Type B pancreatic cell (in vitro differentiated cells): ENCODE results near the gene ZKSCAN8. TPM values are rescaled to one million over a fixed set of nuclear protein-coding genes. Genes with fewer than 3 reads are reported as not detected.
"Not testable (repeated sequence)": the region's sequence is repeated elsewhere in the genome, so short reads cannot be mapped to it uniquely, and the experiment has no call there.

Source experiments
- DNase-seq: peaks from one replicate; pipeline ENCODE4 v3.0.0; 2021; ENCODE audit warnings: mixed read lengths; ENCODE audit not compliant: unreplicated experiment; ENCODE audit errors: extremely low spot score
- H3K27ac Mint-ChIP-seq: 2 replicates; pipeline ENCODE4 v1.8.0; 2021; ENCODE audit warnings: mild to moderate bottlenecking, mixed read lengths
- H3K27me3 Mint-ChIP-seq: 2 replicates; pipeline ENCODE4 v1.8.0; 2021; ENCODE audit warnings: mixed read lengths
- H3K36me3 Mint-ChIP-seq: 2 replicates; pipeline ENCODE4 v1.8.0; 2021; ENCODE audit warnings: mixed read lengths
- H3K4me1 Mint-ChIP-seq: one replicate; pipeline ENCODE4 v1.8.0; 2021; ENCODE audit warnings: mixed read lengths; ENCODE audit not compliant: unreplicated experiment
- H3K4me3 Mint-ChIP-seq: 2 replicates; pipeline ENCODE4 v1.8.0; 2021; ENCODE audit warnings: mild to moderate bottlenecking, mixed read lengths
- H3K9me3 Mint-ChIP-seq: 2 replicates; pipeline ENCODE4 v1.8.0; 2021; ENCODE audit warnings: mixed read lengths
- CTCF ChIP-seq: fragments of 200-600 bp; sonication (generic); conservative IDR thresholded peaks from 2 replicates; pipeline ENCODE4 v1.5.0; 2021; ENCODE audit warnings: antibody characterized with exemption, mild to moderate bottlenecking
- total RNA-seq: library from RNA; stranded (reverse); gene quantifications from 2 replicates; pipeline ENCODE4 v1.2.1, GENCODE V29; 2021; ENCODE audit warnings: low replicate concordance

Gene ZKSCAN8
- total RNA-seq, 1 donor from 2014 or later = 37.5 TPM

DNA sequence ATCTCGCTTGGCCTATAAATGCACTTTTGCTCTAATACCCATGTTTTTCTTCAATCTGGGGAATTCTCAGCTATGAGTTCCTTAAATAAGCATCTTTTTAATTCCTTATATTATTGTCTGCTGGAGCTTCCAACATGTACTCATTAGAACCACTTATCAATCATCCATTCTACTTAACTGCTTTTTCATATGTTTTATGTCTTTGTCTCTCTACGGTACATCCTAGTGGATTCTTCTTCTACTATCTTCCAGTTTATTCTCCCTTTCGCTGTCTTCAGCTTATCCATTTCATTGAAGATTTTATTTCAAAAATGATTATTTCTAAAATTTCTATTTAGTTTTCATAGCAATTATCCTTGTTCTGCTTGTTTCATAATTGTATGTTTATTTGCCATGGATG, 29.7 kb upstream of the ZKSCAN8 start:
- no peak for TF ChIP-seq CTCF
- H3K27me3 Mint-ChIP-seq = peaks cover 12% of the 10 kb centered on the region
- no peak for DNase-seq
- H3K4me1 Mint-ChIP-seq = no peaks in the 10 kb centered on the region
- no peak overlapping the region for H3K27ac Mint-ChIP-seq
- peaks cover 15% of the 10 kb centered on the region for H3K36me3 Mint-ChIP-seq
- no peak overlapping the region for H3K4me3 Mint-ChIP-seq
- H3K9me3 Mint-ChIP-seq = peaks cover 4% of the 10 kb centered on the region

DNA sequence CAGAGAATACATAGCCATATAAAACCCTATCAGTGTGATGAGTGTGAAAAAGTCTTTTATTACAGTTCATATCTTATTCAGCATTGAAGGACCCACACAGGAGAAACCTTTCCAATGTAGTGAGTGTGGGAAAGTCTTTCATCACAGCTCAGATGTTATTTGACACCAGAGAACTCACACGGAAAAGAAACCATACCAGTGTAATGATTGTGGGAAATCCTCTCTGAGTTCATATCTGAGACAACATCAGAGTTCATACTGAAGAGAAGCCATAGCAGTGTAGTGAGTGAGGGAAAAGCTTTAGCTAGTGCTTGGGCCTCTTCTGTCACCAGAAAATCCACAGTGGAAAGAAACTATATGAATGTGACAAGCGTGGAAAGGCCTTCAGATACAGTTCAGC, 25.9 kb upstream of the ZKSCAN8 start:
- Mint-ChIP-seq H3K36me3 (peaks cover 25% of the 10 kb centered on the region), H3K27ac (no peak overlapping the region), H3K27me3 (peaks cover 3% of the 10 kb centered on the region), H3K9me3 (peaks cover 4% of the 10 kb centered on the region), H3K4me3 (no peak overlapping the region), H3K4me1 (no peaks in the 10 kb centered on the region)
- no peak for DNase-seq
- no peak for TF ChIP-seq CTCF

DNA sequence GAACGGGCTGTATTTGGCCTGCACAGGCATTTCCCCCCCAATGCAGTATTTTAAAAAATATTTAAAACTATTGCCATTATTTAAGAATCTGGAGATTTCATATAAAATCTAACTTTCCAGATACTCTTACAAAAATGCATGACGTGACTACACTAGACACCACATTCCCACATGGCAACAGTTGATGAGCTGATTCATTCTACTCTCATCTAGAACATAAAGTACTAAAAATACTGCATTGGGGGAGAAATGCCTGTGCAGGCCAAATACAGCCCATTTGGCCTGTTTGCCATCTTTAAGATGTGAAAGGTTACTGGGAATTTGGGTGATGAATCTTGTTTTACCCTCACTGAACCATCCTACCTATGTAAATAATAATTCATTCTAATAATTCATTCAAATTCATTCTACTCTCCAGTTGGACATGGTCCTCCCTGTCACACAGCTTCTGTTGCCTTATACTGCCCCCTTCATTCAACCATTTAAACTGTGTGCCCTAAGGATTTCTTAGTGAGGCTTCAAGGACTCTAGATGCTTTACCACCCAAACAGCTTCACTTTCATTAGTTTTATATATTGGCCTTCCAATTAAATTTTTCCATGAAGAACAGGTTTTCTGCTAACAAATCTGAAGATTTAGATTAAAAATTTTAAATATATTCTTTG, 24.2 kb upstream of the ZKSCAN8 start:
- Mint-ChIP-seq H3K36me3 (peaks cover 25% of the 10 kb centered on the region), H3K4me3 (no peak overlapping the region), H3K27me3 (no peaks in the 10 kb centered on the region), H3K4me1 (no peaks in the 10 kb centered on the region), H3K27ac (no peak overlapping the region), H3K9me3 (peaks cover 4% of the 10 kb centered on the region)
- no peak for TF ChIP-seq CTCF
- DNase-seq = no peak

GRCh38 chr6:28118217-28118616, 23.5 kb upstream of the ZKSCAN8 start:
- H3K36me3 Mint-ChIP-seq = peaks cover 25% of the 10 kb centered on the region
- peaks cover 4% of the 10 kb centered on the region for H3K9me3 Mint-ChIP-seq
- no peak for DNase-seq
- H3K4me3 Mint-ChIP-seq = no peak overlapping the region
- H3K27ac Mint-ChIP-seq = no peak overlapping the region
- no peak for TF ChIP-seq CTCF
- no peaks in the 10 kb centered on the region for H3K27me3 Mint-ChIP-seq
- no peaks in the 10 kb centered on the region for H3K4me1 Mint-ChIP-seq

DNA sequence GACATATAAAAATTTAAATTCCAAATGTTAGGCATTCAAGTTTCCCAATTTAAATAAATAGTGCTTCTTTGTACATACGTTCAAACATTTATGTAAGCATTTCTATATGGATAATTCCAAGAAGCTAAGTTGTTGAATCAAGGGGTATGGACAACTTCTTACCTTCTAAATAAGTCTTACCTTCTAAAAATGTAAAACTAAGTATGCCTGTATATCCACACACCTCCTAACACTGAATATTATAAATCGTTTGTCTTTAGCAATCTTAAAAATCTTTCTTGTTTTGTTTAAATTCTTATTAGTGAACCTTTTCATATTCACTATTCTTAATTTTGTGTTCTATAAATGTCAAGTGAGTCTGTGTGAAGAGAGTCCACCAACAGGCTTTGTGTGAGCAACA, 19.8 kb upstream of the ZKSCAN8 start:
- Mint-ChIP-seq H3K36me3 (peaks cover 11% of the 10 kb centered on the region), H3K27ac (no peak overlapping the region), H3K27me3 (no peaks in the 10 kb centered on the region), H3K4me1 (peaks cover 19% of the 10 kb centered on the region), H3K9me3 (no peaks in the 10 kb centered on the region), H3K4me3 (peak overlapping the region; percentile 7)
- no peak for TF ChIP-seq CTCF
- no peak for DNase-seq

DNA sequence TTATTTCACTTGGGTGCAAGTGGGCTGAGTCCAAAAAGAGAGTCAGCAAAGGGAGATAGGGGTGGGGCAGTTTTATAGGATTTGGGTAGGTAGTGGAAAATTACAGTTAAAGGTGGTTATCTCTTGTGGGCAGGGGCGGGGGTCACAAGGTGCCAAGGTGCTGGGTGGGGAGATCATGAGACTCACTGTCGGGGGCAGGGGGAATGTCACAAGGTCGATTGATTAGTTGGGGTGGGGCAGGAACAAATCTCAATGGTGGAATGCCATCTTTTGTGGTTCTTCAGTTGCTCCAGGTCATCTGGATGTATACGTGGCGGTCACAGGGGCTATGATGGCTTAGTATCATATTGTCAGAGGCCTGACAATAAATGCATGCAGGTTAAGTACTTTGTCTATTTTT, 19.4 kb upstream of the ZKSCAN8 start:
- Mint-ChIP-seq H3K4me1 (peaks cover 19% of the 10 kb centered on the region), H3K4me3 (peak overlapping the region; percentile 7), H3K36me3 (peaks cover 13% of the 10 kb centered on the region)
- H3K9me3 Mint-ChIP-seq, DNase-seq, H3K27me3 Mint-ChIP-seq, H3K27ac Mint-ChIP-seq: not testable (repeated sequence)
